GM13977 (cell line): Measurements from ENCODE around the gene RPEL1.
"Not testable (repeated sequence)": the region's sequence is repeated elsewhere in the genome, so short reads cannot be mapped to it uniquely, and the experiment has no call there.

Source experiments
- DNase-seq: peaks from one replicate; pipeline ENCODE4 v3.0.0; 2012; ENCODE audit warnings: low spot score
- CTCF ChIP-seq: IDR thresholded peaks from 2 replicates; pipeline ENCODE4 v1.5.1; 2012; ENCODE audit warnings: mild to moderate bottlenecking, control low read depth; ENCODE audit not compliant: insufficient read depth; ENCODE audit errors: extremely low read depth, missing control alignments
- in situ Hi-C: fragments of 300-500 bp; cut with MboI; formaldehyde crosslinking; loops from one replicate; pipeline ENCODE4 v1.12.0; 2022; ENCODE audit warnings: low sequenced_read_pairs, low pct_unique_long_range_greater_than_20kb, mixed read lengths, inconsistent platforms; ENCODE audit not compliant: unreplicated experiment

Gene RPEL1

GRCh38 chr10:103245587-103245986 is at the start of gene RPEL1:
Gene RPEL1, plus strand, starts transcription at chr10:103245887. Its CDS starts 110 bp downstream, at chr10:103245997.
- not testable (repeated sequence) for DNase-seq
- in situ Hi-C loops = loop anchor here (10.0 kb wide), 1 partner anchor 321 kb away; no protein-coding TSS in a partner anchor

GRCh38 chr10:103196516-103196915 is 49.2 kb upstream of the RPEL1 start:
- in situ Hi-C loops = no loop called here
- no peak for DNase-seq
- no peak for TF ChIP-seq CTCF

- no peak for DNase-seq
- in situ Hi-C loops = no loop called here
- no peak for TF ChIP-seq CTCF
Measured at GRCh38 chr10:103197174-103197573, 48.5 kb upstream of the RPEL1 start.

GRCh38 chr10:103197903-103198302 is 47.8 kb upstream of the RPEL1 start:
- DNase-seq = no peak
- in situ Hi-C loops = no loop called here
- no peak for TF ChIP-seq CTCF

GRCh38 chr10:103198648-103199047 is 47.0 kb upstream of the RPEL1 start:
- no peak for TF ChIP-seq CTCF
- in situ Hi-C loops = no loop called here

GRCh38 chr10:103199488-103199887 is 46.2 kb upstream of the RPEL1 start:
- DNase-seq = no peak

More at GRCh38 chr10:103198648-103199047, 47.0 kb upstream of the RPEL1 start:
- no peak for DNase-seq

GRCh38 chr10:103202319-103202718 is 43.4 kb upstream of the RPEL1 start:
- in situ Hi-C loops = no loop called here
- no peak for DNase-seq
- no peak for TF ChIP-seq CTCF

More at GRCh38 chr10:103199488-103199887, 46.2 kb upstream of the RPEL1 start:
- TF ChIP-seq CTCF = no peak
- in situ Hi-C loops = no loop called here
